Measurements from ENCODE around the gene DCBLD1.

Gene DCBLD1

GRCh38 chr6:117530467-117531242, 48.2 kb downstream of the DCBLD1 start:
- DNase-seq (ENCODE audit: low read depth in 2 of 2): no peak

- DNase-seq (ENCODE audit: low read depth in 2 of 2): no peak
Observed at GRCh38 chr6:117531346-117531745, 48.9 kb downstream of the DCBLD1 start.

- DNase-seq (ENCODE audit: low read depth in 2 of 2): no peak
Observed at GRCh38 chr6:117531809-117532725, 49.6 kb downstream of the DCBLD1 start.

GRCh38 chr6:117533775-117534174, 51.3 kb downstream of the DCBLD1 start:
- DNase-seq (ENCODE audit: low read depth in 2 of 2): no peak

GRCh38 chr6:117534974-117535373, 52.5 kb downstream of the DCBLD1 start:
- no peak for DNase-seq (ENCODE audit: low read depth in 2 of 2)

GRCh38 chr6:117536317-117536716, 53.8 kb downstream of the DCBLD1 start:
- DNase-seq (ENCODE audit: low read depth in 2 of 2): no peak

GRCh38 chr6:117538615-117539014, 56.1 kb downstream of the DCBLD1 start:
- DNase-seq (ENCODE audit: low read depth in 2 of 2): no peak

GRCh38 chr6:117540670-117541069, 58.2 kb downstream of the DCBLD1 start:
- DNase-seq (ENCODE audit: low read depth in 2 of 2): no peak

GRCh38 chr6:117542493-117542892, 60.0 kb downstream of the DCBLD1 start:
- no peak for DNase-seq (ENCODE audit: low read depth in 2 of 2)

GRCh38 chr6:117544716-117545115, 62.2 kb downstream of the DCBLD1 start:
- DNase-seq (ENCODE audit: low read depth in 2 of 2): no peak

- DNase-seq (ENCODE audit: low read depth in 2 of 2): no peak
Observed at GRCh38 chr6:117545161-117545595, 62.7 kb downstream of the DCBLD1 start.

GRCh38 chr6:117546674-117547073, 64.2 kb downstream of the DCBLD1 start:
- no peak for DNase-seq (ENCODE audit: low read depth in 2 of 2)

- no peak for DNase-seq (ENCODE audit: low read depth in 2 of 2)
Observed at GRCh38 chr6:117547688-117548621, 65.5 kb downstream of the DCBLD1 start.

- DNase-seq (ENCODE audit: low read depth in 2 of 2): no peak
Observed at GRCh38 chr6:117548797-117549301, 66.4 kb downstream of the DCBLD1 start.

GRCh38 chr6:117549611-117550010, 67.1 kb downstream of the DCBLD1 start:
- no peak for DNase-seq (ENCODE audit: low read depth in 2 of 2)

- no peak for DNase-seq (ENCODE audit: low read depth in 2 of 2)
Observed at GRCh38 chr6:117550078-117550600, 67.7 kb downstream of the DCBLD1 start.

- DNase-seq (ENCODE audit: low read depth in 2 of 2): no peak
Observed at GRCh38 chr6:117550618-117551242, 68.3 kb downstream of the DCBLD1 start.

- DNase-seq (ENCODE audit: low read depth in 2 of 2): no peak
Observed at GRCh38 chr6:117552618-117553017, 70.1 kb downstream of the DCBLD1 start.

- DNase-seq (ENCODE audit: low read depth in 2 of 2): no peak
Observed at GRCh38 chr6:117553142-117553541, 70.7 kb downstream of the DCBLD1 start.

GRCh38 chr6:117555262-117555849, 72.9 kb downstream of the DCBLD1 start:
- DNase-seq (ENCODE audit: low read depth in 2 of 2): no peak

All from stimulated activated CD4-positive, alpha-beta T cell treated with anti-CD3 and anti-CD28 coated beads, Interleukin-4, amount 100 ng/mL, for 48 hours (primary cell).